SH-SY5Y (cell line): Measurements from ENCODE around the gene TGIF1.

Experiments
- GATA2 ChIP-seq: IDR thresholded peaks from 2 replicates; pipeline ENCODE4 v1.6.1; 2011; ENCODE audit warnings: mild to moderate bottlenecking, low read depth, low read length
- GATA3 ChIP-seq: IDR thresholded peaks from 2 replicates; pipeline ENCODE4 v1.6.1; 2011; ENCODE audit warnings: low read depth, mild to moderate bottlenecking, low read length, moderate library complexity

- TF ChIP-seq GATA2 = no peak
- TF ChIP-seq GATA3 = no peak
Measured at GRCh38 chr18:3434685-3435084, 15.3 kb upstream of the TGIF1 start.
